Measurements from ENCODE around the gene NFKB1.

GRCh38 chr4:102536768-102537167 lies 35.6 kb downstream of the NFKB1 start:
- TF ChIP-seq CTCF (IDR thresholded peaks at IDR 0.05) (no peak), POLR2A (IDR thresholded peaks at IDR 0.05) (no peak)

All from adrenal gland (tissue), 5 donors.